Amniotic stem cell (primary cell): ENCODE data around the gene CCDC152.

Experiments
- DNase-seq: peaks from one replicate; lab custom pipeline; 2025; lab: John Stamatoyannopoulos, UW

Gene CCDC152

DNA sequence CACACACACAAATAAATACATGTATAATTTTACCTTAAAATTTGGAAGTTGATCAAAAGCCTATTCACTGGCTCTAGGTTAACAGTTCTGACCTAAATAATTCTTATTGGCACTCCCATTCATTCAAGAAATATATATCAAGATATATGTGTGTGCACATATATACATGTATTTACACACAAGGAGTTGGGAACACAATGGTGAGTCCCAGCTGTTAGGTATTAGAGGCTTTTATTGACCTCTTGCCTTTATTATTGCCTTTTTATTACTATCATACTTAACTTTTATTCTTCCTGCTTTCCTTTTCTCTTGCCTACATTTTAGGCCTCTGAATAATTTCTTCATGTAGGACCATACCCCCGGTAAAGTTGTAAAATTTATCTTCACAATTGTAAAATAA is 25.0 kb downstream of the CCDC152 start:
- no peak for DNase-seq

DNA sequence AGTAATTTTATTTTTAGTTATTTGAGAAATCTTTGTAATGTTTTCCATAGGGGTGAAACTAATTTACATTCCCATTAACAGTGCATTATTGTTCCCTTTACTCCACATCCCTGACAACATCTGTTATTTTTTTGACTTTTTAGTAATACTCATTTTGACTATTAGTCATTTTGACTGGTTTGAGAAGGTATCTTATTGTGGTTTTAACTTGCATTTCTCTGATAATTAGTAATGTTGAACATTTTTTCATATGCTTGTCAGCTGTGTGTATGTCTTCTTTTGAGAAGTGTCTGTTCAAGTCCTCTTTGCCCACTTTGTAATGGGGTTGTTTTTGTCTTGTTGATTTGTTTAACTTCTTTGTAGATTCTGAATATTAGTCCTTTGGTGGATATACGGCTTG is 27.5 kb downstream of the CCDC152 start:
- no peak for DNase-seq

DNA sequence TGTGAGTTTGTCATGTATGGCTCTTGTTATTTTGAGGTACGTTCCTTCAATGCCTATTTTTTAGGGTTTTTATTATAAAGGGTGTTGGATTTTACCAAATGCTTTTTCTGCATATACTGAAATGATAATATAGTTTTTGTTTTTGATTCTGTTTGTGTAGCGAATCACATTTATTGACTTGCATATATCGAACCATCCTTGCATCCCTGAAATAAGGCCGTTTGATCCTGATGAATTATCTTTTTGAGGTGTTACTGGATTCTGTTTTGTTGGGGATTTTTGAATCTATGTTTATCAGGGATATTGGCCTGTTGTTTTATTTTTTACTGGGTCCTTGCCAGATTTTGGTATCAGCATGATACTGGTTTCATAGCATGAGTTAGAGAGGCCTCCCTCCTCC is 29.1 kb downstream of the CCDC152 start:
- DNase-seq = no peak

DNA sequence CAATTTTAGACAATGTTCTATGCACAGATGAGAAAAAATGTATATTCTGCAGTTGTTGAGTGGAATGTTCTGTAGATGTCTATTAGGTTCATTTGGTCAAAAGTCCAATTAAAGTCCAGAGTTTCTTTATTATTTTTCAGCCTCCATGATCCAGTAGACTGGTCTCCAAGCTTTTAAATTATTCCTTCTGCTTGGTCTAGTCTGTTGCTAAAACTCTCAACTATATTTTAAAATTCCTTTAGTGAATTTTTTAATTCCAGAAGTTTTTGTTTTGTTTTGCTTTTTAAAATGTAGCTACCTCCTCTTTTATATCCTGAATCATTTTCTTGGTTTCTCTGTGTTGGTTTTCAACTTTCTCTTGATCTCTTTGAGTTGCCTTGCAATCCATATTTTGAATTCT is 30.5 kb downstream of the CCDC152 start:
- no peak for DNase-seq

DNA sequence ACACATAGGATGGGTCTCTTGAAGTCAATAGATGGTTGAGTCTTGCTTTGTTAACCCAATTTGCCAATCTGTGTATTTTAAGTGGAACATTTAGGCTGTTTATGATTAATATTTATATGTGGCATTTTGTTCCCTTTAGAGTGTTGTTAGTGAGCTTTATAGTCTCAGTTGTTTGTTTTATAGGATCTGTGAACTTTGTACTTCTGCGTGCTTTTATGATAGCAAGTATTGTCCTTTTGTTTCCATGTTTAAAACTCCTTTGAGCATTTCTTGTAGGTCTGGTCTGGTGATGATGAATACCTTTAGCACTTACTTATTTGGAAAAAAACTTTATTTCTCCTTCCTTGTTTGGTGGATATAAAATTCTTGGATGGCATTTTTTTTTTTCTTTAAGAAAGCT is 31.2 kb downstream of the CCDC152 start:
- no peak for DNase-seq

DNA sequence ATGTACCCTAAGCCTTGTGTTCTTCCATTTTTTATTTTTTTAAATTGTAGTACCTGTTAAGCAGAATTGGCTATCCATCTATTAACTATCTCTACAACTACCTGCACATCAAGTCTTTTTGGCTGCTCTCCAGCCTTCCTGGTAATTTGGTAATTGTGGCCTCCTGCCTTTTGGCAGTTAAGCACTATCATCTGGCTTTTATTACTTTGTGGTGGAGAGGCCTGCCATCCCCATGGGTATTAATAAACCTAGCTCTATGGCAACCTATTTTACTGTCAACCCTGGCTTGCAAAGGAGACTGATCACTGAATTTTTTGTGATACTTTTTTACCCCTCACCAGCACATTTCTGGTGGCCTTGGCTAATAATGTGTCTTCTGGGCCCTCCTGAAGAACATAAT is 34.5 kb downstream of the CCDC152 start:
- no peak for DNase-seq

DNA sequence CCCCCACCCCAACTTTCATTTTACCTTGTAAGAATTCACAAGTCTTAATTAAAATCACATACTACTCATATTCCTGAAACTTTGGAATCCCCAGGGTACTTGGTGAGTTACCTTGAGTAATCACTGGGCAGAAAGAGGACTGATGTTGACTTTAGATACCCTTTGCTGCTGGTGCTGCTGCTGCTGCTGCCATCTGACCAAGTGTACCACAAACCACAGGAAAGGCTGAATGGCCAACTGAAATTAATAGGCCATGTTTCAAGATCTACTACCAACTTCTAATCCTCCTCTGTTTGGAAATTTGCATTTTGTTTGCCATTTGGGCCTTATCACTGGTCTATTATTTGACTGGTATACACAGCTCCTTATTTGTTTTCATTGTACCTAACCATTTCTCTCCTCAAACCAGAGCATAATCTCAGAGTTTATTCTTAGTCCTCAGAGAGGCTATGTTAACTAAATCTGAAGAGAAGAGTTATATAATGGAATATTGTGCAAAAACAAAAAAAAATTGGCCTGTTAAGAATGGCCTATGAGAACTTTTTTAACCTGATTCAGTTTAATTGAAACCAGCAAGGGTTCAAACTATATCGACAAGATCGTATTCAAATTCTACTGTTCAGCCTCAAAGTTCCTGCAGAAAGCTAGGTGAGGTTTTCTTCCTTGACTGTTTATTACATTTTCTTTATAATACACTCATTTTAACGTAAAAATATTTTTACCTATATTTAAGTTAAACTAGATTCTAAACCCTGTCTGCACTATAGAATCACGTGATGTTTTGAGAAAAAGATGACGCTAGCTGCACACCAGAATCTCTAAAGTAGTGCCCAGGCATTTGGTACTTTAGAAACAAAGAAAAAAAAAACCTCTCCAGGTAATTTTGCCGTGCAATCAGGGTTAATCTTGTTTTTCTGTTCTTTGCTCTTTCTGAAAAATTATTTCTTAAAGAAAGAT is 41.9 kb downstream of the CCDC152 start:
- DNase-seq = no peak

DNA sequence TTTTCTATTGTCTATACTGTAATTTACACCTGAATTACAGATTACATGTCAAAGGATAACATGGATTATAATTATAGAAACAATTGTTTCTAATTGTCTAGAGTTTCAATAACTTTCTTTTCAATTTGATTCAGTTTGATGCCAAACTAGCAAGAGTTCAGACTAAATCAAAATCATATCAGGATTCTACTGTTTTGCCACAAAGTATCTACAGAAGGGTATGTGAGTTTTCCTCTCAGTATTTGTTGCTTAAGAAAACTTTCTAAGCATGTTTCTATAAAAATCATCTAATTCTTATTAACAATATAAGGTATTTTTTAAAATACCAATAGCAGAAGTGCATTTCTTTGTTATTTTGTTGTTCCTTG is 42.6 kb downstream of the CCDC152 start:
- DNase-seq = no peak

DNA sequence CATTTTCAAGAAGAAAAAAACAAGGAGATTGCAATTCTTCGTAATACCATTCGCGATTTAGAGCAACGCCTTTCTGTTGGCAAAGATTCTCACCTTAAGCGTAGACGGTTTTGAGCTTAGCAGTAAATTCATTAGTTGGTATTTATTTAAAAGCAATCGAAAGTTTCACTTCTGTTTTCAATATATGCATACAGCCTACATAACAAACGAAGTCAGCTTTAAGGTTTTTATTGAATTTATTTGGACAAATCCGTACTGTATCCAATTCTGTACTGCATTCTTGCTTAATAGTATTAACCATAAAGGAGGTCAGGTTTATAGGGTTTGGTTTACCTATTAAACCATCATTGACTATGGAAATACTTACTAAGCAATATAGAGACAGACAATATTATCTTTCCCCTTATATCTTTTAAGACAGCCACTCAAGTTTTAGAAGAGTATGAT is 43.1 kb downstream of the CCDC152 start:
- DNase-seq = no peak

DNA sequence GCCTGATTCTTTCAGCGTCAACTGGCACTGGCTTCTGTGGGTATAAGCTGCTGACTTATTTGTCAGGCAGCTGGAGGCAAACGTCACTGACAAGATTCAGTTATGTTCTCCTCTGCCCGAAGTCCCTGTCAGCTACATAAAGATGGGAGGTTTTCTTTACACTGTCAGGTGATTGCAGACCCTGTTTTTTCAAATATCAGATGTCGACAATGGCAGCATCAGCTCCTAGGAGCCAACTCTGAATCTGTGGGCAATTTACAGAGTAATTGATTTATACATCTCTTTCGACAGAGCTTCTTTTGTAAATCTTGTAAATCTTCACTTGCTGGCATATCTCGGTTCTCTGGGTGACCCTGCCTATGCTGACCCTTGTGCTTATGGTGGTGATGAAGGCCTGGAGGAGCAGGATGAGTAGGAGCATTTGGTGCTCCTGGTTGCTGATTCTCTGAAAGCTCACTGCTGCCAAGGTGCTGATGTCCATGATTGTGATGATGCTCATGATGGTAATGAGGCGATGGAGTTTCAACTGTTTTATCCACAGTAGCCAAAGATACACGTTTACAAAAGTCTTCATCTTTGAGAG is 44.2 kb downstream of the CCDC152 start:
- DNase-seq = no peak

DNA sequence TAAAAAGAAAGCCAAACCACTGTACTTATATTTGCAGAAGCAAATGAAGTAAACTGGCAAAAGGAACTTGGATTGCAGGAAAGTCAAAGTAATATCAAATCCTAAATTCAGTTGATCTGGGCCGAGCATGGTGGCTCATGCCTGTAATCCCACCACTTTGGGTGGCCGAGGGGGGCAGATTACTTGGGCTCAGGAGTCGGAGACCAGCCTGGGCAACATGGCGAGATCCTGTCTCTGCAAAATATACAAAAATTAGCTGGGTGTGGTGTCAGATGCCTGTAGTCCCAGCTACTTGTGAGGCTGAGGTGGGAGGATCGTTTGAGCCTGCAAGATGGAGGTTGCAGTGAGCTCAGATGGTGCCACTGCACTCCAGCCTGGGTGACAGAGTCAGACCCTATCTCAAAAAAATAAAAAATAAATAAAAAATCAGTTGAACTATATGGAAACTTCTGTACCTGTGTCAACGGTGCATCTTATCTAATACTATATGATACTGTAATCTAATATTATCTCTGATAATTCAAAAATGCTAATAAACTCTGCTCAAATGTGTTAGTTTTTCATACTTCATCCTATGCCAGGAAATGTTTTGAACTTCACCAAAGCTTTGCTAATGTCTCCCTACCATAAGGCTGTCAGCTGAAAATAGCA is 45.0 kb downstream of the CCDC152 start:
- no peak for DNase-seq

DNA sequence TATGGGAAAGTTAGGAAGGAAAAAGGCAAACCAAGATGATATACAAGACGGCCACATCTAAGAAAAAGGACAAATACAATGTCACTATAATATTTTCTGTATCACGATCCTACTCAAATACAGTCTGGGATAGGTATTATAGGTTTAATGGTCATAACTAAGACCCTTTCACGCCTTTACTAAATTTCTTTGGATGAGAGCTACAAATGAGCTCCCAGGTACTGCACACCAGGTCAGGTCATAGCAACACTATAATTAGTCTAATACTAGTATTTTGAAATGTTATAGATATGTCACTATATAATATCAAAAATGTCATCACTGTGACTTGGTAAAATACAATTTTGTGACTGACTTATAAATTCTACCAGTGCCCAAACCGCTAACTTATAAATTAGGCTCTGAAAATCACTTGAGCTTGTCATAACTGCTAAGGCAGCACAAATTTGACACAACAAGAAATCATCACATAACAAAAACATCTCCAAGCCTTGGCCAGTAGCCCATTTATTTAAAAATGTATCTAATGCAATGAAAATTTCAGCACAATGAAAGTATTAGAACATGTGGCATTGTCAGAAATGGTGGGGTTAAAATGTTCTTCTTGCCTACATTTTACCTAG is 48.2 kb downstream of the CCDC152 start:
- no peak for DNase-seq

DNA sequence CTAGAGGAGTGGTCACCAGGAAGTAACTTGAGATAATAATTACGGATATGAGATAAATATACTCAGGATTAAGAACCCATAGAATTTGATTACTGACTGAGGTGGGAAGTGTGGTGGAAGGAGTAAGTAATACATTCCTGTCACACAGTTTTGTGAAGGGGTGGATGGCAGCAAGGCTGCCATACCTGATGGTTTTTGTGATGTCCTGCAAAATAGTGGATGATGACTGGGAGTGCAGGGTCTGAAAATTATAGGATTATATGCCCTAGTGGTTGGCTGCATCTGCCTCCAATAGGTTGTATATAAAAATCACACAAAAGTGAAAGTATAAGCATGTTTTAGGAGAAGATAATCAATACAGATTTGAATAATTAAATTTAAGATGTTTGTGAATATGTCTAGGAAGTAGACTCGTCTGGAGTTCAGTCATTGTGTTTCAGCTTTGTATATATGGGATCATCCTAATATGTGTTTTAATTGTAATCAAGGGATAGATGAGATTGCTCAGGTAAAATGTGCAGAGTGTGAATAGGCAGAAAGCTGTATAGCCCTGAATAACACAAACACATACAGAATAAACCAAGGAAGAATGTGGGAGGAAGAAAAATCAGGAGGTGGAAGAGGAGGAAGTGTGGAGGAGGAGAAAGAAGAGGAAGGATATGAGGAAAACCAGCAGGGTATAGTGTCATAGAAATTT is 49.5 kb downstream of the CCDC152 start:
- DNase-seq = no peak

DNA sequence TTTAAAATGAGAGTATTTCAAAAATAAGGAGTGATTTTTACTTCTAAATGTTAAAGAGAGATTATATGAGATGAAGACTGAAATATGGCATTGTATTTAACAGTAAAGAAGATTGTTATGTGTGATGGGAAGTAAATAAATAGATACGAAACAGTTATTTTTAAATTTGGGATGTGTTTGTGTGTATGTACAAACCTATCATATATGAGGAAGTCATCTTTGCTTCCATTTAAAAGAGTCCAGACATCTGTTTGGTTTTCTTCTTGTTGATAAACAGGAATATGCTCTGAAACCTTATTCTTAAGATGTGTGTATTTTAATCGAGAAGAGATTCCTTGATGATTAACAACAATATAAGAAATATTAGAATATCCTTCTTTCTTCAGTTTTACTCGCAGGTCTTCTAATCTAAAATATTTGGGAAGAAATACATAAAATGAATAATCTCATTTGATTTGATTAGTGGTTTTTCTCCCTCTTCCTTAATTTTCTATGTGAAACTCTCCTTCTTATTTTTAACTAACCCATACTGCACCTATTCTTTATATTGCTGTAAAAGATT is 50.2 kb downstream of the CCDC152 start:
- DNase-seq = no peak

DNA sequence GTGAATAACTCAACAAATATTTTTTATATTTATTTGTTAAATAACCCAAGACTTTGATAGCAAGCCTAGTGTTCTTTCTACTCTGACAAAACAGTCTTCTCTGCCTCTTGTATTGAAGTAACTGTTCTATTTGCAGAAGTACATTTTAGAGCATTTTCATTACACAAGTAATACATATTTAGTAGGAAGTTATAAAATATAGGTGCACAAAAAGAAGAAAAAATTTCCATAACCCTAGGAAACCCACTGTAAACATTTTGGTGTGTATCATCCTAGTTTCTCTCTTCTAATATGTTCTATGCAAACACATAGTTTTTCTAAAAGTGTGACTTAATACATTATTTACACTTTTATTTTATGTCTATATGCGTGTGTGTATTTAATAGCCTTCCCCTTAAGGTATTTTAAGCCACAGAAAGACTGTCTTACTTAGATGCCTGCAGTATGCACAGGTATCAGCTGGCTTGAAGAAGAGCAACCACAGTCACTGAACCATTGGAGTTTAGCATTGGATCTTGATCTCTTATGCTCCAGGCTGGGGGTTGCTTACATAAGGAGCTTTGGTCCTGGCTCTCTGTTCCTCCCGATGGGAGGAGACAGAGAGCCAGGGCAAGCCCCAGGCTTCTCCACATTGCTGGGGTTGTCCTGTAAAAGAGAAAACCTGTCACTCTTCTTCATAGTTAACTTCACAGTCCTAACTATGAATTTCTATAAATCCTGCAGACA is 51.3 kb downstream of the CCDC152 start:
- DNase-seq = no peak

DNA sequence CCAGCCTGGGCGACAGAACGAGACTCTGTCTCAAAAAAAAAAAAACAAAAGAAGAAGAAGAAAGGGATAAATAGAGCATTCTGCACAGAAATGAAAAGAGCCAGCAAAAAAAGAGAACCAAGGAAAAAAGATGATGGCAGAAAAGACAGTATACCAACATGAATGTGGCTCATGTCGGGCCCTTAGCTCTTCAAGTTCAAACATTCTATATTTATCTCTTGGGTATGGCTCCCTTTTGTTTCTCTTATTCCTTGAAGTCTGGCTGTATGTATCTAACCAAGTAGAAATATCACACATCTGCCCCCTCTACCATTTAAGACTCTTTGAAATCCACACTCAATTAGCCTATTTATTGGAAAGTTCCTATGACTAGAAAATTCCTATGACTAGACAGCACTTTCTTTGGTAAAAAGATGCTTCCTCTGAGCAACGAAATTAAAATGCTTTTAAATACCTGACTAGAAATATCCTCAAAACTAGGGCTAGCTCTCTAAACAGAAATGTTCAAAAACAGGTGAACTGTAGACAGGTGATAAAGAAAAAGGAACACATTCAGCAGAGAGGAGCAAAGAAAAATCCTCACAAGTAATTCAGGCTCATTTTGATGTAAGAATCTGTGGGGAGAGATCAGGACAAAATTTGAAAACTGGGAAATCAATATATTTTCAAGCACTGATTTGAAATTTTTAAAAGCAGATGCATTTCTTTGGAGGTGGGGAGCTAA is 52.4 kb downstream of the CCDC152 start:
- no peak for DNase-seq

DNA sequence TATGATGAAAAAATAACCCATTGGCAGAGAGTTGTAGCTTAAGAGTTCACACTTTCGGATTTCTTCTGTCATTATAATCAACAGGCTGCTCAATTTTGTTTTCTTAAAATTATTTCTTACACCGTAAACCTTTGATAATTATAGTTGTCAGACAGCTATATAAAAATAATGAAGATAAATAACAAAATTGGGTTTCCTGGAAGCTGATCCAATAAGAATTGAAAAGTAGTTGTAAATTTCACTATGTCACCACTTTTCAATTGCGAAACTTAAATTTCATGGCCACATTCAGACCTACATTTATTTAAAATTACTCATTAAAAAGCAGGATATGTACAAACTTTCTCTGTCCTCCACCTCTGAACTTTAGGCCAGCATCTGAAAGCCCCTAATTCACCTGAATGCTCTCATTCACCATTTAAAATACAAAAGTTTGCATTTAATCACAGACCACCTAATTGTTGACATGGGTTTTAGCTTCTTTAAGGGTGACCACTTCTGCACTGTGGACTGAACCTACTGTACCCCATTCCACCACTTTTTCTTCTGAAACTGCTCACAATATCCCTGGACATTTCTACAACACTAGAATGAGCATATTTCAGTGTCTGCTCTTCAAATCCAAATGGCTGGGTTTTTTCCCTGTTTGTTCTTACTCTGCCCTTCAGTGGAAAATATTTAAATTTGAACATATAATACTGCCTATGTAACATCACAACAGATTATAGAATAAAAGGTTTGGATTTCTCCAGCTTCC is 54.4 kb downstream of the CCDC152 start:
- no peak for DNase-seq

DNA sequence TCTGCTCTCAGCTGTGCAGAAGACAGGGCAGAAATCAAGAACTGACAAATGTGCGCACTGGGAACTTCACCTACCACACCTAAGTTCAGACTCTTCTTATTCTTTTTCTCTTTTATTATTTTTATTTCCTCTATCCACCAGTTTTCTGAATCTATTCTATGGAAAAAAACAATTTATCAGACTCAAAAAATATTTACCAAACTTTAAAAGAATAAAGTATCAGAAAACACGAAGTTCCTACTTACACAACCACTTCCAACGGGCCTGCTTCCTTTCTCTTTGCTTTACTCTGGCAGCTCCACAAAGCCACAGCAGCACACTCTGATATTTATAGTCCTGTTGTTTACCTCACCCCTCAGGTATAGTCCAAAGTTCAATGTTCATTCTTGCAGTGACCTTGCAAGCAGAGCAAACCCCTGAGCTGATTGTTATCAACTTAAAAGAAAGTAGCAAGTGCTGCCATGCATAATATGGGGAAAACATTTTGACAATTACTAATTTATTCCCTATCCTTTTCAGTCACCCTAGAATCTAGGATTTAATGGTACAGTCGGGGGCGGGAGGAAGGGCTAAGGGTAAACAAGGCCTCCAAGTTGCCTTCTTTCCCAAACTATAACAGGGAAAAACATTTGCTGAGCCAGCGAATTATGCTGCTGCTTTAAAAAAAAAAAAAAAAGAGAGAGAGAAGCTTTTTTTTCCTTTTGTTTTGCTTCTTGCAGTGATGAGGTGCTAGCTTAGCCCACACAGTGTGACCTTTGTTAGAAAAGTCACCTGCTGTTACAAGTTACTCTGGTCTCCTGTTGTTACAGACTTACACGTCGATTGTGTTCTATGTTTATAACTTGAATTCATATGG is 55.2 kb downstream of the CCDC152 start, which contains the start of gene SELENOP:
Gene SELENOP, minus strand, starts transcription at position 302 of the 856 bp plus-strand sequence. CDS start 3,539 bp downstream, outside the sequence.
- DNase-seq = no peak
